GM23338 (cell line): ENCODE results near the gene MLLT3. TPM values are rescaled to one million over a fixed set of nuclear protein-coding genes. Genes with fewer than 3 reads are reported as not detected.

Experiments used
- ATAC-seq: fragments of 200-7000 bp; cut with Tn5 transposase; 3 replicates; pipeline ENCODE4 v1.9.1; 2020
- DNase-seq: peaks from one replicate; pipeline ENCODE4 v3.0.0-alpha.2; 2015; ENCODE audit warnings: low spot score
- H2AFZ ChIP-seq: fragments of 200-600 bp; sonication (generic); 2 replicates; pipeline ENCODE4 v1.8.0; 2016; ENCODE audit warnings: antibody characterized with exemption, mild to moderate bottlenecking, moderate library complexity
- H3F3A ChIP-seq: fragments of 200-600 bp; sonication (generic); replicated peaks from 2 replicates; pipeline ENCODE4 v1.8.0; 2017; ENCODE audit warnings: antibody characterized with exemption, mixed run types, low read depth
- H3K27ac ChIP-seq: fragments of 200-600 bp; sonication (generic); 2 replicates; pipeline ENCODE4 v1.6.1; 2016; ENCODE audit warnings: low read depth
- H3K27me3 ChIP-seq: fragments of 200-600 bp; sonication (generic); 2 replicates; pipeline ENCODE4 v1.8.0; 2016; ENCODE audit warnings: mild to moderate bottlenecking, mixed run types, moderate library complexity; ENCODE audit not compliant: insufficient read depth
- H3K36me3 ChIP-seq: fragments of 200-600 bp; sonication (generic); 2 replicates; pipeline ENCODE4 v1.8.0; 2016; ENCODE audit warnings: mild to moderate bottlenecking; ENCODE audit not compliant: insufficient read depth
- H3K4me1 ChIP-seq: fragments of 200-600 bp; sonication (generic); 2 replicates; pipeline ENCODE4 v1.8.0; 2016; ENCODE audit warnings: mild to moderate bottlenecking, moderate library complexity; ENCODE audit not compliant: insufficient read depth
- H3K4me2 ChIP-seq: fragments of 200-600 bp; sonication (generic); 2 replicates; pipeline ENCODE4 v1.7.1; 2017; ENCODE audit warnings: mixed run types
- H3K4me3 ChIP-seq: fragments of 200-600 bp; sonication (generic); 2 replicates; pipeline ENCODE4 v1.6.1; 2016; ENCODE audit warnings: mixed run types
- H3K79me2 ChIP-seq: fragments of 200-600 bp; sonication (generic); replicated peaks from 2 replicates; pipeline ENCODE4 v1.8.0; 2017; ENCODE audit warnings: mild to moderate bottlenecking; ENCODE audit not compliant: insufficient read depth
- H3K9me2 ChIP-seq: fragments of 200-600 bp; sonication (generic); 2 replicates; pipeline ENCODE4 v1.8.0; 2017; ENCODE audit not compliant: insufficient read depth
- H4K20me1 ChIP-seq: fragments of 200-600 bp; sonication (generic); replicated peaks from 2 replicates; pipeline ENCODE4 v1.8.0; 2017; ENCODE audit warnings: mild to moderate bottlenecking; ENCODE audit not compliant: insufficient read depth
- H3K27ac Mint-ChIP-seq: 2 replicates; pipeline ENCODE4 v1.8.0; 2020; ENCODE audit warnings: inconsistent platforms, mild to moderate bottlenecking, moderate library complexity, mixed read lengths
- H3K27me3 Mint-ChIP-seq: 3 replicates; pipeline ENCODE4 v1.8.0; 2022; ENCODE audit warnings: low read depth, mild to moderate bottlenecking, moderate library complexity, mixed read lengths, inconsistent platforms; ENCODE audit not compliant: insufficient read depth, poor library complexity
- H3K36me3 Mint-ChIP-seq: 3 replicates; pipeline ENCODE4 v1.8.0; 2021; ENCODE audit warnings: low read depth, mild to moderate bottlenecking, inconsistent platforms, moderate library complexity, mixed read lengths
- H3K4me1 Mint-ChIP-seq: 3 replicates; pipeline ENCODE4 v1.8.0; 2020; ENCODE audit warnings: mild to moderate bottlenecking, inconsistent platforms, mixed read lengths
- H3K4me3 Mint-ChIP-seq: 3 replicates; pipeline ENCODE4 v1.8.0; 2021; ENCODE audit warnings: moderate library complexity, mild to moderate bottlenecking, inconsistent platforms, mixed read lengths
- H3K9me3 Mint-ChIP-seq: 3 replicates; pipeline ENCODE4 v1.8.0; 2020; ENCODE audit warnings: moderate library complexity, mild to moderate bottlenecking, inconsistent platforms, mixed read lengths
- CREB1 ChIP-seq: fragments of 250-450 bp; sonication (Bioruptor Pico); IDR thresholded peaks from 2 replicates; pipeline ENCODE4 v1.5.0; 2020; ENCODE audit warnings: low read depth, mild to moderate bottlenecking, moderate library complexity
- EZH2 ChIP-seq: fragments of 200-600 bp; sonication (generic); IDR thresholded peaks from one replicate; pipeline ENCODE4 v1.8.0; 2017; ENCODE audit warnings: antibody characterized with exemption, mild to moderate bottlenecking, low read depth; ENCODE audit not compliant: unreplicated experiment
- EZH2phosphoT487 ChIP-seq: fragments of 200-600 bp; sonication (generic); IDR thresholded peaks from one replicate; pipeline ENCODE4 v1.8.1; 2018; ENCODE audit warnings: antibody characterized with exemption; ENCODE audit not compliant: unreplicated experiment
- JUNB ChIP-seq: IDR thresholded peaks from one replicate; pipeline ENCODE4 v1.6.1; 2016; ENCODE audit warnings: antibody characterized with exemption; ENCODE audit not compliant: unreplicated experiment
- NANOG ChIP-seq: IDR thresholded peaks from 2 replicates; pipeline ENCODE4 v1.6.1; 2016; ENCODE audit warnings: antibody characterized with exemption, borderline replicate concordance
- POLR2AphosphoS5 ChIP-seq: IDR thresholded peaks from 2 replicates; pipeline ENCODE4 v1.6.1; 2016; ENCODE audit warnings: antibody characterized with exemption, low read depth
- STAT1 ChIP-seq: IDR thresholded peaks from one replicate; pipeline ENCODE4 v1.6.1; 2016; ENCODE audit warnings: antibody characterized with exemption; ENCODE audit not compliant: unreplicated experiment
- ZNF114 ChIP-seq: fragments of 250-450 bp; sonication (Bioruptor Pico); IDR thresholded peaks from 2 replicates; pipeline ENCODE4 v1.5.0; 2020; ENCODE audit warnings: mild to moderate bottlenecking, moderate library complexity
- ZNF331 ChIP-seq: fragments of 250-450 bp; sonication (Bioruptor Pico); IDR thresholded peaks from 2 replicates; pipeline ENCODE4 v1.5.0; 2020; ENCODE audit warnings: low read depth, mild to moderate bottlenecking, moderate library complexity
- ZNF462 ChIP-seq: fragments of 250-450 bp; sonication (Bioruptor Pico); IDR thresholded peaks from 2 replicates; pipeline ENCODE4 v1.5.0; 2020; ENCODE audit warnings: mild to moderate bottlenecking, moderate library complexity
- polyA plus RNA-seq: library from polyadenylated mRNA; unstranded; fragments of >200 nt; fragmentation: Nextera tagmentation; extraction: Ambion mirVana; gene quantifications from 2 replicates; pipeline ENCODE4 v1.2.1, GENCODE V29; 2016
- total RNA-seq: library from RNA; depleted of rRNA; stranded (reverse); fragments of >200 nt; shearing (Covaris generic); gene quantifications from 2 replicates; pipeline ENCODE4 v1.2.3, GENCODE V29; 2014

The MLLT3 gene
- total and polyA plus RNA-seq, 2 experiments from 2014 or later = 7.5 to 9.5 TPM

- TF ChIP-seq ZNF462 (CRISPR knock-in tag) (no peak), EZH2phosphoT487 (no peak)
Observed at GRCh38 chr9:20601292-20601691, 21.0 kb downstream of the MLLT3 start (continued).

DNA sequence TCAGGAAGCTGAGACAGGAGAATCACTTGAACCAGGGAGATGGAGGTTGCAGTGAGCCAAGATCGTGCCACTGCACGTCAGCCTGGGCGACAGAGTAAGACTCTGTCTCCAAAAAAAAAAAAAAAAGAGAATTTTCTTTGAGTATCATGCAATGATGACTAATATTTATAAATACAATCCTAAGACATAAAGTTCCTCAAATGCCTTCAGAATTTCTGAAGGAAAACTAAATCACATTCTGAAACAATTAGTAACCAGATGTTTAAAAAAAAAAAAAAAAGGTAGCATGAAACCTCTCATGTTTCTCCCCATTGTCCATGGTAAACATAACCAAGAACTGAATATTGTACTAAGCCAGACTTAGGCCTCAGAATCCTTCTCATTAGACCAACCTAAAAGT lies 23.1 kb downstream of the MLLT3 start:
- H3K4me2 ChIP-seq = no peak overlapping the region
- H3K4me3 Mint-ChIP-seq = no peak overlapping the region
- no peak for TF ChIP-seq ZNF114 (CRISPR knock-in tag)
- no peak for TF ChIP-seq JUNB
- TF ChIP-seq NANOG = no peak
- no peak for TF ChIP-seq EZH2phosphoT487
- no peak for TF ChIP-seq EZH2
- no peak for TF ChIP-seq ZNF331 (CRISPR knock-in tag)
- no peak for TF ChIP-seq POLR2AphosphoS5
- TF ChIP-seq CREB1 (CRISPR knock-in tag) = no peak
- no peak for TF ChIP-seq ZNF462 (CRISPR knock-in tag)
- no peak for TF ChIP-seq STAT1

More for the DNA sequence above, 23.1 kb downstream of the MLLT3 start:
- H3K9me3 Mint-ChIP-seq = no peaks in the 10 kb centered on the region
- no peaks in the 10 kb centered on the region for H3K79me2 ChIP-seq
- ATAC-seq = no peak
- H3K27ac Mint-ChIP-seq = no peak overlapping the region
- H3K27ac ChIP-seq = no peak overlapping the region
- no peak overlapping the region for H2AFZ ChIP-seq
- no peaks in the 10 kb centered on the region for H3K27me3 Mint-ChIP-seq
- H4K20me1 ChIP-seq = no peaks in the 10 kb centered on the region
- no peaks in the 10 kb centered on the region for H3F3A ChIP-seq
- H3K36me3 Mint-ChIP-seq = no peaks in the 10 kb centered on the region
- H3K4me1 ChIP-seq = peaks cover 6% of the 10 kb centered on the region; the same call in 1 of the 2 replicates
- no peak for DNase-seq
- H3K4me3 ChIP-seq = no peak overlapping the region
- no peaks in the 10 kb centered on the region for H3K9me2 ChIP-seq
- H3K4me1 Mint-ChIP-seq = peaks cover 26% of the 10 kb centered on the region
- H3K36me3 ChIP-seq = no peaks in the 10 kb centered on the region
- no peaks in the 10 kb centered on the region for H3K27me3 ChIP-seq
